ENCODE data around the gene TMEM151B. TPM values are rescaled to one million over a fixed set of nuclear protein-coding genes. Genes with fewer than 3 reads are reported as not detected.

Gene TMEM151B
- total RNA-seq, 1 donor from 2014 or later = 0.09 TPM

DNA sequence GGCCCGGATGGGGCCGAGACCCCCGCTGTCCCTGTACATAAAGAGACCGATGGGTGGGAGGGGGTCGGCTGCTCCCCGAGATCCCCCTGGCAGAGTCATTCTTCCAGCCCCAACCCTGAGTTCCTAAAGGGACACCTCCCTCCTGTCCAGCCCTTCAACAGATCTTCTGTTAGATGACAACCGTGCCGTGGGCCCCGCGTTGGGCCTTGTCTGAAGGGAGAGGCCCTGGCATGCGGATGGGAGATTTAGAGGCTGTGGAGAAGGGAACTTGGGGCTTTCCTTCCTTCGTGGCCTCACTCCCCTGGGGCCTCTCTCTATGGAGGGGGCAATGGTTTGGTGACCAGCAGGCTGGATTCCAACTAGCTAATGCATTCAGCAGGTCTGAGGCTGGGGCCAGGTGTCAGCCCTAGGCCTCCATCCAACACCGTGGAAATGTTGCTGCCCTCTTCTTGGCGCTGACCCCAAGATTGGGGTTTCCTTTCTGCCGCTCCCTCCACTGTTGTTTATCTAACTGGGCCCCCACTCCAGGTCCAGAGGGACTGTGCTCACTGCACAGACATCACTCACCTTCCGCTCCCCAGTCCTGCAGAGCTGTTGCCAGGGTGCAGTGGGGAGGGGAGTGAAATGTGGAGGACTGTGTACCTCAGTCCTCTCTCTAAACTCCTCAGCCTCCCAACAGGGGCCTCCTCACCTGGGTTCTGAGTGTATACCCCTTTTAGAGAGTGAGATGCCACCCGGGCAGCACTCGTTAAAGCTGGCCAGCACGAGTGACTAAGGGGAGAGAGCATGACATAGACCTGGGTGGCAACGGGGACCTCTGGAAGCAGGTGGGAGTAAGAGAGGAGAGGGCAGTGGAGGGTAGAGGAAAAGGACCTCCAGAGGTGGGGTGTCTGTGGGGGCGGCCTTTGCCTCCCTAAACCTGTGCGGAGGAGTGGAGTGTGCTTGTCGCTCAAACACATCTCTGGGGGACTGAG, 6.7 kb downstream of the TMEM151B start:
- H3K9me3 ChIP-seq (ENCODE audit: insufficient read depth, low read depth, low read length) = no peaks in the 10 kb centered on the region
- peaks cover 4% of the 10 kb centered on the region for H3K4me1 Mint-ChIP-seq (ENCODE audit: low read depth, unreplicated experiment)
- H3K36me3 Mint-ChIP-seq (ENCODE audit: low read depth, unreplicated experiment) = peaks cover 2% of the 10 kb centered on the region
- no peaks in the 10 kb centered on the region for H3K79me2 ChIP-seq (ENCODE audit: insufficient read depth, low read length)
- no peaks in the 10 kb centered on the region for H4K20me1 ChIP-seq (ENCODE audit: insufficient read depth, low read length)
- no peaks in the 10 kb centered on the region for H3K36me3 ChIP-seq (ENCODE audit: insufficient read depth, low read length)
- DNase-seq (ENCODE audit: low read depth) (no peak), FAIRE-seq (no peak)
- no peaks in the 10 kb centered on the region for H3K9me3 Mint-ChIP-seq (ENCODE audit: unreplicated experiment)
- H2AFZ ChIP-seq (ENCODE audit: low read depth, low read length) = no peak overlapping the region
- H3K27me3 ChIP-seq (ENCODE audit: insufficient read depth, low read length) = peaks cover 19% of the 10 kb centered on the region
- H3K27me3 Mint-ChIP-seq (ENCODE audit: low read depth, unreplicated experiment) = peaks cover 55% of the 10 kb centered on the region
- no peak overlapping the region for H3K9ac ChIP-seq (ENCODE audit: low read length)
- H3K4me3 Mint-ChIP-seq (ENCODE audit: unreplicated experiment) = no peak overlapping the region
- H3K4me1 ChIP-seq (ENCODE audit: insufficient read depth, low read length) = no peaks in the 10 kb centered on the region
- peak overlapping the region; percentile 34 for H3K27ac Mint-ChIP-seq (ENCODE audit: unreplicated experiment)
- TF ChIP-seq EZH2 (IDR thresholded peaks at IDR 0.05; ENCODE audit: insufficient read depth, low read length) = no peak
- H3K4me3 ChIP-seq (ENCODE audit: insufficient read depth, low read depth, low read length) = no peak overlapping the region
- no peak overlapping the region for H3K27ac ChIP-seq (ENCODE audit: low read depth, low read length)
- H3K4me2 ChIP-seq (ENCODE audit: low read length) = no peak overlapping the region

DNA sequence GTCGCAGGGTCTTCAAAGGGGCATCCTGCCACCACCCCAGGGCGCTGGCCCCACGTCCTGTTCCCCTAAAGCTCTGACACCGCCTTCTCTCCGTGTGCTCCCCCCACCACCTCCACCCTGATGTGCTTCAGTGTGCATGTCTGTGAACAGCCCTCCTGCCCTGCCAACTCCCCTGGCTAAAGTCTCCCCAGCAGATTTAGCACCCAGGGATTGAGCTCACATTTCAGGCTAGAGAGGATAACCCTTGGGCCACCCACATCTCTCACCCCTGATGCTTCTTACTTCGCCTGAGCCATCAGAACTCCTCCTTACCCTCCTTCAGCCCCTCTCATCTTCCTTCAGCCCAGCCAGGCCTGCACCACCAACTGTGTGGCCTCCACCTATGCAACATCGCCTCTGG, 7.5 kb downstream of the TMEM151B start:
- no peak overlapping the region for H3K4me3 Mint-ChIP-seq (ENCODE audit: unreplicated experiment)
- no peak overlapping the region for H3K27ac ChIP-seq (ENCODE audit: low read depth, low read length)
- H3K9ac ChIP-seq (ENCODE audit: low read length) = no peak overlapping the region
- peaks cover 52% of the 10 kb centered on the region for H3K27me3 Mint-ChIP-seq (ENCODE audit: low read depth, unreplicated experiment)
- H3K4me1 ChIP-seq (ENCODE audit: insufficient read depth, low read length) = no peaks in the 10 kb centered on the region
- FAIRE-seq (no peak), DNase-seq (ENCODE audit: low read depth) (no peak)
- no peak overlapping the region for H3K27ac Mint-ChIP-seq (ENCODE audit: unreplicated experiment)
- H3K36me3 Mint-ChIP-seq (ENCODE audit: low read depth, unreplicated experiment) = peaks cover 2% of the 10 kb centered on the region
- no peaks in the 10 kb centered on the region for H3K9me3 ChIP-seq (ENCODE audit: insufficient read depth, low read depth, low read length)
- no peak overlapping the region for H2AFZ ChIP-seq (ENCODE audit: low read depth, low read length)
- TF ChIP-seq EZH2 (IDR thresholded peaks at IDR 0.05; ENCODE audit: insufficient read depth, low read length) = no peak
- TF ChIP-seq, protein P1, sequence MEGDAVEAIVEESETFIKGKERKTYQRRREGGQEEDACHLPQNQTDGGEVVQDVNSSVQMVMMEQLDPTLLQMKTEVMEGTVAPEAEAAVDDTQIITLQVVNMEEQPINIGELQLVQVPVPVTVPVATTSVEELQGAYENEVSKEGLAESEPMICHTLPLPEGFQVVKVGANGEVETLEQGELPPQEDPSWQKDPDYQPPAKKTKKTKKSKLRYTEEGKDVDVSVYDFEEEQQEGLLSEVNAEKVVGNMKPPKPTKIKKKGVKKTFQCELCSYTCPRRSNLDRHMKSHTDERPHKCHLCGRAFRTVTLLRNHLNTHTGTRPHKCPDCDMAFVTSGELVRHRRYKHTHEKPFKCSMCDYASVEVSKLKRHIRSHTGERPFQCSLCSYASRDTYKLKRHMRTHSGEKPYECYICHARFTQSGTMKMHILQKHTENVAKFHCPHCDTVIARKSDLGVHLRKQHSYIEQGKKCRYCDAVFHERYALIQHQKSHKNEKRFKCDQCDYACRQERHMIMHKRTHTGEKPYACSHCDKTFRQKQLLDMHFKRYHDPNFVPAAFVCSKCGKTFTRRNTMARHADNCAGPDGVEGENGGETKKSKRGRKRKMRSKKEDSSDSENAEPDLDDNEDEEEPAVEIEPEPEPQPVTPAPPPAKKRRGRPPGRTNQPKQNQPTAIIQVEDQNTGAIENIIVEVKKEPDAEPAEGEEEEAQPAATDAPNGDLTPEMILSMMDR (IDR thresholded peaks at IDR 0.05; ENCODE audit: insufficient read depth, low read depth, low read length) = no peak
- H3K9me3 Mint-ChIP-seq (ENCODE audit: unreplicated experiment) = no peaks in the 10 kb centered on the region
- H3K4me2 ChIP-seq (ENCODE audit: low read length) = no peak overlapping the region
- H3K27me3 ChIP-seq (ENCODE audit: insufficient read depth, low read length) = peaks cover 12% of the 10 kb centered on the region
- no peak overlapping the region for H3K4me3 ChIP-seq (ENCODE audit: insufficient read depth, low read depth, low read length)
- no peaks in the 10 kb centered on the region for H3K79me2 ChIP-seq (ENCODE audit: insufficient read depth, low read length)
- H3K4me1 Mint-ChIP-seq (ENCODE audit: low read depth, unreplicated experiment) = peaks cover 4% of the 10 kb centered on the region
- no peaks in the 10 kb centered on the region for H3K36me3 ChIP-seq (ENCODE audit: insufficient read depth, low read length)
- H4K20me1 ChIP-seq (ENCODE audit: insufficient read depth, low read length) = no peaks in the 10 kb centered on the region

DNA sequence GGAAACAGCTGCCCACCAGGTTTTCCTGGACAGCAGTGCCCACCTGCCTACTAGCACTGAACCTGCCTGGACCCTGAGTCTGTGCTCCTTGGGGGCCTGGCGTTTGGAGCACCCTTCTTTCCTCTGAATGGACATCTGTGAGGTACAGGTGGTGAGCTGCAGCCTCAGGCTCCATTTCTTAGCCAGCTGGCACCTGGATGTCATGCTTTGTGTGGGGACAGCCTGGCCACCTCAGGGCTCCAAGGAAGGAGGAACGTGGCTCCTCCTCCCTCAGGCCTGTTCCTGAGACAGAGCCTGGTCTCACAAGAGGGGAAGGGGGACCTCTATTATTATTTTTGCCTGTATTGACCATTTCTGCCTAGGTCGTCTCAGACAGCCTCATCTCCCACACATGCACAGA, 8.1 kb downstream of the TMEM151B start:
- Histone ChIP-seq H3K4me2 (ENCODE audit: low read length) (no peak overlapping the region), H2AFZ (ENCODE audit: low read depth, low read length) (no peak overlapping the region), H3K4me1 (ENCODE audit: insufficient read depth, low read length) (no peaks in the 10 kb centered on the region), H3K9me3 (ENCODE audit: insufficient read depth, low read depth, low read length) (no peaks in the 10 kb centered on the region), H3K9ac (ENCODE audit: low read length) (no peak overlapping the region), H3K79me2 (ENCODE audit: insufficient read depth, low read length) (no peaks in the 10 kb centered on the region), H4K20me1 (ENCODE audit: insufficient read depth, low read length) (no peaks in the 10 kb centered on the region), H3K27me3 (ENCODE audit: insufficient read depth, low read length) (peaks cover 14% of the 10 kb centered on the region), H3K27ac (ENCODE audit: low read depth, low read length) (no peak overlapping the region), H3K36me3 (ENCODE audit: insufficient read depth, low read length) (no peaks in the 10 kb centered on the region), H3K4me3 (ENCODE audit: insufficient read depth, low read depth, low read length) (no peak overlapping the region)
- TF ChIP-seq, protein P1 (IDR thresholded peaks at IDR 0.05; ENCODE audit: insufficient read depth, low read depth, low read length) = no peak
- no peak for TF ChIP-seq EZH2 (IDR thresholded peaks at IDR 0.05; ENCODE audit: insufficient read depth, low read length)
- FAIRE-seq (no peak), DNase-seq (ENCODE audit: low read depth) (no peak)
- Mint-ChIP-seq H3K36me3 (ENCODE audit: low read depth, unreplicated experiment) (peaks cover 2% of the 10 kb centered on the region), H3K27me3 (ENCODE audit: low read depth, unreplicated experiment) (peaks cover 52% of the 10 kb centered on the region), H3K4me3 (ENCODE audit: unreplicated experiment) (no peak overlapping the region), H3K9me3 (ENCODE audit: unreplicated experiment) (no peaks in the 10 kb centered on the region), H3K27ac (ENCODE audit: unreplicated experiment) (no peak overlapping the region), H3K4me1 (ENCODE audit: low read depth, unreplicated experiment) (peaks cover 4% of the 10 kb centered on the region)

Measured in astrocyte (in vitro differentiated cells and primary cell).